Measurements from ENCODE around the gene RPL19.

The RPL19 gene

DNA sequence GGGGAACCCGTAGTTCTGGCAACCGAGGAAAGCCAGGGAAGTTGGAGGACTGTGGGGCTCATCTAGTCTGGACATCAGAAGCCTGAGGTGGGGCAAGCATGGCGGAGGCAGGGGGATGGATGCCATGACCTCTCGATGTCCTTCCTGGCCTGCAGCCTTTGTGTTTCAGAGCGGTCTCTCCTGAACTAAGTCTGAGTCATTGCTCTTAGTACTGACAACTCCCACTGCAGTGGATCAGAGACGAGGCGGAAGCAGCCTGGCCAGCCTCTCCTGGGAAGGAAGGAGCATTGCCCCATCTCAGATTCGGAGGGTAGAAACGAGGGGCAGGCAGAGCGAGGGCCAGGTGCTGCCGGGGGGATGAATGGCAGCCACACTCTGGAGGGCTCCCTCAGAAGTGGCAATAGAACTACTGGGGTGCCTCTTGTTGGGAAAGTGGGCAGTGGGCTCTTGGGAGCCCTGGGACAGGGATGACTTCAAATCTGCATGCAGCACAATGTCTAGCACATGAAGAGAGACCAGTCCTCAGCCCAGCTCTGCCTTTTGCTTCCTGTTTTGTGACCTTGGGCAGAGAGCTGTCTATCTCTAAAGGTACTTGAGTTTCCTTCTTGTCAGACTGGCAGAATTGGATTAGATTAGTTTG lies 29.3 kb downstream of the RPL19 start:
- DNase-seq (no peak), ATAC-seq (ENCODE audit: insufficient read depth, low read depth) (no peak)
- Histone ChIP-seq H3K4me3 (ENCODE audit: low read depth in 1 of 2, low read length in 2 of 2) (no peak overlapping the region), H3K36me3 (ENCODE audit: insufficient read depth, low read length) (no peaks in the 10 kb centered on the region), H3K27me3 (ENCODE audit: insufficient read depth, low read length, poor library complexity) (no peaks in the 10 kb centered on the region), H2AFZ (ENCODE audit: low read depth, low read length) (no peak overlapping the region), H3K79me2 (ENCODE audit: insufficient read depth, low read length) (no peaks in the 10 kb centered on the region), H3K27ac (ENCODE audit: low read length) (no peak overlapping the region), H3K9ac (ENCODE audit: low read depth, low read length) (no peak overlapping the region), H4K20me1 (ENCODE audit: insufficient read depth, low read length) (peaks cover 9% of the 10 kb centered on the region; the same call in 1 of the 2 replicates), H3K4me1 (ENCODE audit: insufficient read depth, low read length) (peaks cover 16% of the 10 kb centered on the region), H3K4me2 (ENCODE audit: insufficient read depth, low read length) (no peak overlapping the region), H3K9me3 (ENCODE audit: insufficient read depth, low read length, severe bottlenecking) (no peaks in the 10 kb centered on the region)
- TF ChIP-seq EZH2 (IDR thresholded peaks at IDR 0.05; ENCODE audit: borderline replicate concordance, low read depth, low read length, severe bottlenecking), result no peak
- TF ChIP-seq CTCF (IDR thresholded peaks at IDR 0.05; ENCODE audit: borderline replicate concordance, extremely low read depth, low read length, poor library complexity, severe bottlenecking), result no peak

GRCh38 chr17:39230361-39230760 lies 30.3 kb downstream of the RPL19 start:
- H3K4me1 ChIP-seq (ENCODE audit: insufficient read depth, low read length), result peaks cover 16% of the 10 kb centered on the region
- no peak overlapping the region for H3K27ac ChIP-seq (ENCODE audit: low read length)
- no peaks in the 10 kb centered on the region for H3K36me3 ChIP-seq (ENCODE audit: insufficient read depth, low read length)
- no peak overlapping the region for H3K4me2 ChIP-seq (ENCODE audit: insufficient read depth, low read length)
- TF ChIP-seq CTCF (IDR thresholded peaks at IDR 0.05; ENCODE audit: borderline replicate concordance, extremely low read depth, low read length, poor library complexity, severe bottlenecking), result no peak
- no peak for TF ChIP-seq EZH2 (IDR thresholded peaks at IDR 0.05; ENCODE audit: borderline replicate concordance, low read depth, low read length, severe bottlenecking)
- ATAC-seq (ENCODE audit: insufficient read depth, low read depth), result no peak
- no peaks in the 10 kb centered on the region for H3K9me3 ChIP-seq (ENCODE audit: insufficient read depth, low read length, severe bottlenecking)
- H3K4me3 ChIP-seq (ENCODE audit: low read depth in 1 of 2, low read length in 2 of 2), result no peak overlapping the region
- peaks cover 9% of the 10 kb centered on the region; the same call in 1 of the 2 replicates for H4K20me1 ChIP-seq (ENCODE audit: insufficient read depth, low read length)
- H3K27me3 ChIP-seq (ENCODE audit: insufficient read depth, low read length, poor library complexity), result no peaks in the 10 kb centered on the region
- no peak overlapping the region for H2AFZ ChIP-seq (ENCODE audit: low read depth, low read length)
- no peaks in the 10 kb centered on the region for H3K79me2 ChIP-seq (ENCODE audit: insufficient read depth, low read length)
- DNase-seq, result no peak
- no peak overlapping the region for H3K9ac ChIP-seq (ENCODE audit: low read depth, low read length)

DNA sequence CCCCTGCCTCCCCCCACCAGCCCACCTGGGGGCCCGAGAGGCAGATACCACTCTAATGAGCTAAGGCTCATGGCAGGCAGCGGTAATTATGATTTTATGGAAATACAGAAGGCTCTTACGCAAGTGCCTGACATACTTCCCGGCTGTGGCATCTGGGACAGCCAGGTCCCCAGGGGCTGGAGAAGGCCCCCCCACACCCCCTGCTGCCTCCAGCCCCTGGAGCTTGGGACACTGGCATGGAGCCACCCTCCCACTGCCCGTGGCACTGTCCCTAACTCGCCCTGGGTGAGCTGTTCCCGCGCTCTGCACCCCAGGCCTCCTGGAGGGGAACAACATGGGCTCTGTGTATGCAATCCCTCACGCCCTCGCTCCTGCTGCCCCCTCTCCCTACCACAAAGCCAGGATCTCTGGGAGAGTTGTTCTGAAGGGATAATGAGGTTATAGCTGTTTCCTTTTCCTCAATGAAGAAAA lies 31.0 kb downstream of the RPL19 start:
- H3K4me1 ChIP-seq (ENCODE audit: insufficient read depth, low read length), result peaks cover 16% of the 10 kb centered on the region
- no peaks in the 10 kb centered on the region for H3K36me3 ChIP-seq (ENCODE audit: insufficient read depth, low read length)
- DNase-seq, result no peak
- no peaks in the 10 kb centered on the region for H3K27me3 ChIP-seq (ENCODE audit: insufficient read depth, low read length, poor library complexity)
- no peak overlapping the region for H3K9ac ChIP-seq (ENCODE audit: low read depth, low read length)
- no peak for ATAC-seq (ENCODE audit: insufficient read depth, low read depth)
- TF ChIP-seq CTCF (IDR thresholded peaks at IDR 0.05; ENCODE audit: borderline replicate concordance, extremely low read depth, low read length, poor library complexity, severe bottlenecking) (no peak), EZH2 (IDR thresholded peaks at IDR 0.05; ENCODE audit: borderline replicate concordance, low read depth, low read length, severe bottlenecking) (no peak)
- H3K4me3 ChIP-seq (ENCODE audit: low read depth in 1 of 2, low read length in 2 of 2), result no peak overlapping the region
- no peaks in the 10 kb centered on the region for H3K9me3 ChIP-seq (ENCODE audit: insufficient read depth, low read length, severe bottlenecking)
- H4K20me1 ChIP-seq (ENCODE audit: insufficient read depth, low read length), result peaks cover 9% of the 10 kb centered on the region; the same call in 1 of the 2 replicates
- no peak overlapping the region for H2AFZ ChIP-seq (ENCODE audit: low read depth, low read length)
- no peak overlapping the region for H3K27ac ChIP-seq (ENCODE audit: low read length)
- H3K4me2 ChIP-seq (ENCODE audit: insufficient read depth, low read length), result 0 out of 2 replicates have a peak overlapping the region, but pooled peaks have one; percentile 34
- H3K79me2 ChIP-seq (ENCODE audit: insufficient read depth, low read length), result no peaks in the 10 kb centered on the region
